HG03575 (cell line): ENCODE data around the gene GEMIN4.
"Not testable (repeated sequence)": the region's sequence is repeated elsewhere in the genome, so short reads cannot be mapped to it uniquely, and the experiment has no call there.

ENCODE experiments used
- ATAC-seq: cut with Tn5 transposase; IDR thresholded peaks from one replicate; pipeline ENCODE4 v1.9.1; 2021; ENCODE audit not compliant: unreplicated experiment, insufficient number of reproducible peaks, low FRiP score; ENCODE audit errors: extremely low read depth

GEMIN4 gene

GRCh38 chr17:784143-784542 is 32.1 kb upstream of the GEMIN4 start:
- ATAC-seq, result no peak

DNA sequence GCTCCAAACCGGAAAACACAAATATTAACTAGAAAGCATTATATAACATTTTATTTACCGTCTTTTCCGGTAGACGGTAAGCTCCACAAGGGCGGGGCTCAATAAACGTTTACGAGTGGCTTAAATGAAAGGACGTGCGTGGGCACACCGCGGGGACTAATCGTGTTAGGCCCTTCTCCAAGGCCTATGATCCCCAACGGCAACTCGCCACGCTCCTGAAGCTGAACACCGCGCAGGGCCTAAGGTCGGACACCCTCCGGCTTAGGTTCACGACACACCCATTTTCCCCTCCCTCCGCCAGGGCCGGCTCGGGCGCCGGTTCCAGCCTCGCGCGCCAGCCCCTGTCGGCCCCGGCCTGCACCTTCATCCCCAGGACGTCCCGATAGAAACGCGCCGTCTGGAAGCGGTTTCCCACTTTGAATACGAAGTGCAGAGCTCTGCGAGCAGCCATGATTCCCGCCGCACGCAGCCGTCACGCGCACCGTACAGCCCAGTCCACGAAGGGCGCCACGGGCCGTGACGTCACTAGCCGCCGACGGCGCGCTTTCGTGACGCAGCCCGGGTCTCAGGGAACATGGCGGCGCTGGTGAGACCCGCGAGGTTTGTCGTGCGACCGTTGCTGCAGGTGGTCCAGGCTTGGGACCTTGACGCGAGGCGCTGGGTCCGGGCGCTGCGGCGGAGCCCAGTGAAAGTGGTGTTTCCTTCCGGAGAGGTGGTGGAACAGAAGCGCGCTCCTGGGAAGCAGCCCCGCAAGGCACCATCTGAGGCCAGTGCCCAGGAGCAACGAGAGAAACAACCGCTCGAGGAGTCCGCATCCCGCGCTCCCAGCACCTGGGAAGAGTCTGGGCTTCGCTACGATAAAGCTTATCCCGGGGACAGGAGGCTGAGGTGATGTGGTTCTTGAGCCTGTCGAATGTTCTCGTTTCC is 30.0 kb upstream of the GEMIN4 start, which contains the start of the genes GLOD4 and MRM3:
GLOD4 (minus strand) TSS at position 476 of the 927 bp plus-strand sequence; CDS start at position 451, 25 bp downstream.
MRM3 (plus strand) TSS at position 549 of the 927 bp plus-strand sequence; CDS start at position 575, 26 bp downstream.
- no peak for ATAC-seq

DNA sequence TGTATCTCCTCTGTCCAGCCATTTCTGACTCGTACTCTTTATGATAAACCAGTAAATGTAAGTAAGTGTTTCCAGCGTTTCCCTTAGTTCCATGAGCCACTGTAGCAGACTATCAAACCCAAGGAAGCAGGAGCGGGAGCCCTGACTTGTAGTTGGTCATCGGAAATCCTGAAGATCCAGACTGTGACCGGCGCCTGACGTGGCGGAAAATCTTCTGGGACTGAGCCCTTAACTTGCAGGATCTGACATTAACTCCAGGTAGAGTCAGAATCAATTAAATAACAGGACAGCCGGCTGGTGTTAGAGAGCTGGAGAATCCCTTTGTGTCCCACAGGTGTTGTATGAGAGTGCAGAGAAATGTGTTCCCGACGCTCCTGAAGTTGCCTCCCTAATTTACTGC is 26.0 kb upstream of the GEMIN4 start:
- ATAC-seq, result no peak

DNA sequence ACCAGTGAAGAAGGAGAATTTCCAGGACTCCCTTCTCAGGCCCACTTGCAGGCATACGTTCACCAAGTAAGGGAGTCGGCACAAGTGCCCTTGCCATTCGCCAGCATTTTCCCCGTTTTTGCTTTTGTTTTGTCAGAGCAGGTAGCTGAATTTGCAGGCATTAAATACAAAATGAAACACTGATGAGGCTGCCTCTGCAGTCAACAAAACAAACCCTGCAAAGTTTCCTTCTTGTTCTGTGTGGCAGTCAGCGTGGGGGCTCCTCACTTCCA is 22.2 kb upstream of the GEMIN4 start:
- no peak for ATAC-seq

DNA sequence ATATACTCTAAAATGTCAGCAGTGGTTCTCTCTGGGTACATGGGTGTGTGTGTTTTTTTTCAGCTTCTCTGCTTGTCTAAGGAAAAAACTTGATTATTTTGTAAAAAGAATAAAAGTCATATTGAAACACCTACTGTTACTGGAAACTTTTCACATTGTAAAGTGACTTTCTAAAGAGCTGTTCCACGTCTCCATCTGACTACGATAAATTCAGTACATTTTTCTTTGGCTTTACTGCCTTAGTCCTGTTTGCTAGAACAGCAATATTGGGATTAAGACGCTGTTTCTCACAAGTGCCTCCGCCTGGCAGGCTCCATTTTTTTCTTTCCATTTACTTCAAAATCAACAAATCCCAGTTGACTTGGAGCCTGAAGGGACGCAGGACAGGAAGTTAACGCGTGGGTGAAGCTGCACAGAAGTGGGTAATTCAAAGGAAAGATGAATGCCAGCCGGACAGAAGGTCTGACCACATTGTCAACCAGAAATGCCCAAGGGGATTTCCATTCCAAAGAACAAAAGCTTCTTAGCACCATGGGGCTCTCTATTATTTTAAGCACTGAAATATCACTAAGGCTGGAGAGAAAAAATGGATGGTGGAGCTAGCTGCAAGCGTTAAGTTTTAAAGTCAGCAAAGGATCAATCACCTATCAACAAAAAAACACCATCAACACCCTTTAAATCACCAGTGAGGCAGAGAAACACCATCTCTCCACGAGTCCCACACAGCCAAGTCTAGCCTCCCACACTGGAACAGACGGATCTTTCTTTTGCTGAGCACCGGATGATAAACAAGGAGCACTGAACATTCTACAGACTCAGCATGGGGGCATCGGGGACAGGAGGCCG is 21.6 kb upstream of the GEMIN4 start:
- ATAC-seq, result no peak

DNA sequence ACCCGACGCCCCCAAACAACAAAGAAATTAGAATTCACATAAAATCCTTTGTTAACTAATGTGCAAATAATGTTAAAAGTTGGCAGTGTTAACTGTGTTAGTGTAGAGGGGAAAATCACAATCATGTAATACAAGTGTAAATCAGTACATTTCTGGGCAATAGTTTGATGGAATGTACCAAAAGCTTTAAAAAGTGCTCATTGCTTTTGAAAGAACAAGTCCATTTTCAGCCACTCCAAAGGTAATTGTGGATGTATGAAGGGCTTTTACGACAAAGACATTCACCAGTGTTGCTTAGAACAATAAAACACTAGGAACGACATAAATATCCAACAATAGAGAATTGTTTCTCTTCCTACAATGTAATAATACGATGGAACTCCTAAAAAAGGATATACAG is 21.0 kb upstream of the GEMIN4 start:
- no peak for ATAC-seq

GRCh38 chr17:767076-767475 is 15.0 kb upstream of the GEMIN4 start:
- no peak for ATAC-seq

GRCh38 chr17:760371-760770 is 8.3 kb upstream of the GEMIN4 start:
- no peak for ATAC-seq

- no peak for ATAC-seq
These were observed 7.9 kb upstream of the GEMIN4 start for GRCh38 chr17:759964-760363.

DNA sequence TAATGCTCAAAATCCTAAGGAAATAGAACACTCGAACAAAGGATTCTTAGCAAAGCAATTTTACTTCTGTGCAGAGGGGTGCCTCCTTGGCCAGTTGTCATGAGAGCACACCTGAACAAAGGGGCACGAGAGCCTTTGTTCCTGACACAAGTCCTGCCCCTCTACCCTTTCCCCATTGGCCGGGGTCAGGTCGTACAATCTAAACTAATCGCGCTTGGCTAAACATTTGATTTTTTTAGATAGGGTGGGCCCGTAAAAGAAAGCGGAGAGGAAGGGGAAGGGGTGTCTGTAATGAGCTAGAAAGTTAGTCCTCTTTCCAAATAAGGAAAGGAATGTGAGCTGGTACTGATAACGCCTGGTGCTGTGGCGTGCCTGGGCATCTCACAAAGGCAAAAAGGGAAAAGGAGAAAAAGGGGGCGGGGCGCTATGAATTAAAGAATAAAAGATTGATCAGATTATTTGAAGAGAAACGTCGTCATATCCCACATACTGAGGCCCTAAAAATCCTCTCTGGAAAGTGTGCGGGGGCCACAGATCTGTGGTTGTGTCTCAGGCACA is 4.0 kb upstream of the GEMIN4 start:
- not testable (repeated sequence) for ATAC-seq

DNA sequence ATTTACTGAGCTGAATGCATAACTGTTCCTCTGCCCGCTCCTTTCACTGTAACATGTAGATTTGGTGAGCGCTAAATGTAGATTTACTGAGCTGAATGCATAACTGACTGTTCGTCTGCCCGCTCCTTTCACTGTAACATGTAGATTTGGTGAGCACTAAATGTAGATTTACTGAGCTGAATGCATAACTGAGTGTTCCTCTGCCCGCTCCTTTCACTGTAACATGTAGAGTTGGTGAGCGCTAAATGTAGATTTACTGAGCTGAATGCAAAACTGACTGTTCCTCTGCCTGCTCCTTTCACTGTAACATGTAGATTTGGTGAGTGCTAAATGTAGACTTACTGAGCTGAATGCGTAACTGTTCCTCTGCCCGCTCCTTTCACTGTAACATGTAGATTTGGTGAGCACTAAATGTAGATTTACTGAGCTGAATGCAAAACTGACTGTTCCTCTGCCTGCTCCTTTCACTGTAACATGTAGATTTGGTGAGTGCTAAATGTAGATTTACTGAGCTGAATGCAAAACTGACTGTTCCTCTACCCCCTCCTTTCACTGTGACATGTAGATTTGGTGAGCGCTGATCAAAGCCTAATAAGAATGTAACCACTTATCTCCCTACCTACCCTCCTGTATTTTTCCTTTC is 3.4 kb upstream of the GEMIN4 start:
- not testable (repeated sequence) for ATAC-seq

DNA sequence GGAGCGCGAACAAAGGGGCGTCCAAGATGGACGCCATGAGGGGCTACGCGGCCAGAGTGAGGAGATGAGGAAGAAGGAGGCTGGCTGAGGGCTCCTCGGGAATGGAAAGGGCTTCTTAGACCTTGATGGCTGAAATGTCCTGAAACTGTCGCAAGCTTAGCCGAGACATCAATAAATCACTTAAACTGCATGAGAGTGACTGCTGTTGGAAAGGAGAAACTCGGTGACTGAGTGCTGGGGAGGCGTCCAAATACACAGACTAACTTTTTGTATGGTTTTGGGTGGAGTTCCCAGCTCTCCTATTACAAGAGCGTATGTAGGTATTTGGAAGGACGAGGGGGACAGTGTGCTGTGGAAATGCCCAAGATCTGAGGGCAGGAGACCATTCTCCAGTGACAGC is 1.4 kb upstream of the GEMIN4 start:
- ATAC-seq, result no peak

DNA sequence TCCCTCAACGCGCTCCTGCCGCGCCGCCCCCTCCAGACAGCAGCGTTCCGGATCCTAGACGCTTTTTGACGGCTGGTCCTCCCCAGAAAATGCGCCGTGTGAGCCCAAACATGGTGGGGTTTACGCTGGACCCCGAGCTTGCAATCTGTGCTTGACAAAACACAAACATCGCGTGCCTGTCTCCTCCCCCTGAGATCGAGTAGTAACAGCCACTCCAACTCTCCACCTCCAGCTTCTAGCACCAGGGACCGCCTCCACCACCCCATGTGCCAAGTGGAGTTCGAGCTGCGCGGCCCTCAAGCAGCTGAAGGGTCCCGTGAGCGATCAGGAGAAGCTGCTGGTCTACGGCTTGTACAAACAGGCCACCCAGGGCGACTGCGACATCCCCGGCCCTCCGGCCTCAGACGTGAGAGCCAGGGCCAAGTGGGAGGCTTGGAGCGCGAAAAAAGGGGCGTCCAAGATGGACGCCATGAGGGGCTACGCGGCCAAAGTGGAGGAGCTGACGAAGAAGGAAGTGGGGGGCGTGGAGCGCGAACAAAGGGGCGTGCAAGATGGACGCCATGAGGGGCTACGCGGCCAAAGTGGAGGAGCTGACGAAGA is 656 bp upstream of the GEMIN4 start:
- ATAC-seq, result no peak

GRCh38 chr17:751269-752001 is 629 bp downstream of the GEMIN4 start:
- ATAC-seq, result no peak

DNA sequence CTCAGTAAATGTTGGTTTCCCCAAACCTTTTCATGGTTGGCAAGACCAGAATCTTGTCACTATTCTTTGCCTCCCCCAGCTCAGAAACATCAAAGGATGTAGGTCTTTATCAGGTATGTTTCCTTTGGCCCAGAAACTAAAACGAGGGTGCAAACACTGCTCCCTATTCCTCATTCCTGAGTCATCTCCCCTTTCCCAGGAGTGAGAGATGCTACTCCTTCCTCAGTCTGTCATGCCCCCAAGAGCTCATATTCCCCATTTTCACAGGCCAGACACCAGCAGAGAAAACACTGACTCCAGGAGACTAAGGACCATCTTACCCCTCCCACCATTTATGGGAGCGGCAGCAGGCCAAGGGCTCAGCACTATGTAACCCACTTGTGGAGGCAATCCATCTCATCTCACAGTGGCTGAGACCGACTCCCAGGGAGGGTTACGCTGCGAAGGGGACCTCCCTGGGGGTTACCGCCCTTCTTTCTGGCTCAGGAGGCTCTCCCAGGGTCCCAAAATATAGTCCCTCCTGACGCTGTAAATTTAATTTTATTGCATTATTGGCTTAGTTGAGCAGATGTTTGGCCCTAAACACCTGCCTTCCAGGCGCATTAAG is 1.5 kb downstream of the GEMIN4 start:
- ATAC-seq, result no peak

- ATAC-seq, result not testable (repeated sequence)
These were observed 2.7 kb downstream of the GEMIN4 start for GRCh38 chr17:749359-749758.

GRCh38 chr17:748604-749003 is 3.5 kb downstream of the GEMIN4 start:
- ATAC-seq, result not testable (repeated sequence)
